OCI-LY7 (cell line): ENCODE data around the gene TALDO1.

ENCODE experiments used
- CTCF ChIP-seq: fragments of 200-600 bp; sonication (generic); conservative IDR thresholded peaks from 2 replicates; pipeline ENCODE4 v1.5.1; 2014; ENCODE audit warnings: mild to moderate bottlenecking, antibody characterized with exemption, low read length, moderate library complexity, mixed read lengths
- EZH2phosphoT487 ChIP-seq: fragments of 200-600 bp; sonication (generic); IDR thresholded peaks from 2 replicates; pipeline ENCODE4 v1.6.1; 2018; ENCODE audit warnings: low read depth, borderline replicate concordance, mild to moderate bottlenecking, mixed run types, antibody characterized with exemption, low read length, moderate library complexity, mixed read lengths

DNA sequence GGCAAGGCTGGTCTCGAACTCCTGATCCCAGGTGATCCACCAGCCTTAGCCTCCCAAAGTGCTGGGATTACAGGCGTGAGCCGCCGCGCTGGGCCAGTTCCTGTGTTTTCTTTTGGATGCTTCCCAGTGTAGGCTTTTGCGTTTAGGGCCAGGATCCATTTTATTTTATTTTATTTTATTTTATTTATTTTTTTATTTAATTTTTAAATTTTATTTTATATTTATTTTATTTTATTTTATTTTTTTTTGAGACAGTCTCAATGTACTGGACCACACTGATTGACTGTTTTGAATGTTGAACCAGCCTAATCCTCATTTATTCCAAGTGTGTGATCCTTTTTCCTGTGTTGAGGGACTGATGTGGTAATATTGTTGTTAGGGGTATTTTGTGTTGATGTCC lies 32.8 kb upstream of the TALDO1 start:
- TF ChIP-seq CTCF (no peak), EZH2phosphoT487 (no peak)
